ENCODE measurements around the gene BRPF3. TPM values are rescaled to one million over a fixed set of nuclear protein-coding genes. Genes with fewer than 3 reads are reported as not detected.

The BRPF3 gene
- total and polyA plus RNA-seq, 8 donors = 30.8 to 50.6 (median 43.1) TPM

DNA sequence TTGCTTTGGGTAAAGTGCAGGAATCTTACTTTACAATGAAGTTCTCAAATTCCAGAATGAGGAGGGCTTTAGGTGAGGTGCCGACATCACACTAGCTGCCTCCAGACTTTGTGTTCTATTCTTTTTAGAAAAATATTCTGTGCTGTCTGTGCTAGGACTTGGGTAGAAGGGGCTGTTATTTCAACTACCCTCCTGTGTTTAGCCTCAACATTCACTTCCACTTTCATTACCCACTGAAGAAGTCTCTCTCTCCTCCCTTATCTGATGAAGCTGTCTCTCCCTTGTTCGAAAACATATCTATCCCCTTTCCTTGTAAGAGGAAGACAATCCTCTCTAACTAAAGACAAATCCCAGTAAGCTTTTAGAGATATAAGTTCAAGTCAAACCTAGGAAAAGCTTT lies 25.0 kb upstream of the BRPF3 start:
- Histone ChIP-seq H3K9me3 (no peaks in the 10 kb centered on the region), H3K36me3 (no peaks in the 10 kb centered on the region), H3K4me1 (no peaks in the 10 kb centered on the region), H3K4me3 (no peak overlapping the region), H3K27ac (no peak overlapping the region), H3K27me3 (no peaks in the 10 kb centered on the region)
- TF ChIP-seq, protein P1, sequence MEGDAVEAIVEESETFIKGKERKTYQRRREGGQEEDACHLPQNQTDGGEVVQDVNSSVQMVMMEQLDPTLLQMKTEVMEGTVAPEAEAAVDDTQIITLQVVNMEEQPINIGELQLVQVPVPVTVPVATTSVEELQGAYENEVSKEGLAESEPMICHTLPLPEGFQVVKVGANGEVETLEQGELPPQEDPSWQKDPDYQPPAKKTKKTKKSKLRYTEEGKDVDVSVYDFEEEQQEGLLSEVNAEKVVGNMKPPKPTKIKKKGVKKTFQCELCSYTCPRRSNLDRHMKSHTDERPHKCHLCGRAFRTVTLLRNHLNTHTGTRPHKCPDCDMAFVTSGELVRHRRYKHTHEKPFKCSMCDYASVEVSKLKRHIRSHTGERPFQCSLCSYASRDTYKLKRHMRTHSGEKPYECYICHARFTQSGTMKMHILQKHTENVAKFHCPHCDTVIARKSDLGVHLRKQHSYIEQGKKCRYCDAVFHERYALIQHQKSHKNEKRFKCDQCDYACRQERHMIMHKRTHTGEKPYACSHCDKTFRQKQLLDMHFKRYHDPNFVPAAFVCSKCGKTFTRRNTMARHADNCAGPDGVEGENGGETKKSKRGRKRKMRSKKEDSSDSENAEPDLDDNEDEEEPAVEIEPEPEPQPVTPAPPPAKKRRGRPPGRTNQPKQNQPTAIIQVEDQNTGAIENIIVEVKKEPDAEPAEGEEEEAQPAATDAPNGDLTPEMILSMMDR (IDR thresholded peaks at IDR 0.05) = no peak
- intact Hi-C loops (cut with DNase I) = no loop called here
- no peak for ATAC-seq
- no peak for DNase-seq

DNA sequence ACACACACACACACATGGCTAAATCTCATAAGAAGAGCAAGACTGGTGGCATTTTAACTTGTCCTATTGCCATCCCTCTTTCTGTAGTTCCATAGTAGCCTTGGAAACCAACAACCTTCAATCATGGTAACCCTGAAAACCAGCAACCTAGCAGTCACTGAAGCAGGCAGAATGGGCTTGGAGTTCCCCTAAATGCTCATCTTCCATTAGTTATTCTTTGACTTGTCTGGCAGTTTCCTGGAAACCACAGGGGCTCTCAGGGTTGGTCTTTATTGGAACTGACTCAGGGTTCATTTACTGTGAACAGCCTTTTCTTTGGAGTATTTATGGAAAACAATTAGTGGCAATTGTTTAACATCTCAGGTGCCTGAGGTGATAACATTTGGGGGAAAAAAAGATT lies 19.4 kb upstream of the BRPF3 start:
- no peaks in the 10 kb centered on the region for H3K27me3 ChIP-seq
- intact Hi-C loops (cut with DNase I) = no loop called here
- H3K9me3 ChIP-seq = peaks cover 0 to 21% of the 10 kb centered on the region in 2 donors
- no peak overlapping the region for H3K27ac ChIP-seq
- no peaks in the 10 kb centered on the region for H3K4me1 ChIP-seq
- H3K4me3 ChIP-seq = no peak overlapping the region
- ATAC-seq (no peak), DNase-seq (no peak)
- TF ChIP-seq, protein P1 (IDR thresholded peaks at IDR 0.05) = no peak
- no peaks in the 10 kb centered on the region for H3K36me3 ChIP-seq

DNA sequence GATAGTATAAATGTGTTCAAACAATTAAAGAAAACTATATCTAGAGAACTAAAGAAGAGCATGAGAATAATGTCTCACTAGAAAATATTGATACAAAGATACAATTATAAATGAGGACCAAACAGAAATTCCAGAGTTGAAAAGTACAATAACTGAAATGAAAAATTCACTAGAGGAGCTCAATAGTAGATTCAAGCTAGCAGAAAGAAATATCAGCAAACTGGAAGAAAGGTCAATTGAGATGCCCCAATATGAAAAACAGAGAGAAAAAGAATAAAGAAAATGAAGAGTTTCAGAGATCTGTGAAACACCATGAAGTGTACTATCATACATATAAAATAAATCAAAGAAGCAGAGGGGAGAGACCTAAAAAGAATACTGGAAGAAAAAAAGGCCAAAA lies 18.0 kb upstream of the BRPF3 start:
- Histone ChIP-seq H3K4me1 (no peaks in the 10 kb centered on the region), H3K4me3 (no peak overlapping the region), H3K36me3 (no peaks in the 10 kb centered on the region), H3K27me3 (no peaks in the 10 kb centered on the region), H3K9me3 (peaks cover 0 to 21% of the 10 kb centered on the region in 2 donors), H3K27ac (no peak overlapping the region)
- no peak for ATAC-seq
- TF ChIP-seq, protein P1 (IDR thresholded peaks at IDR 0.05) = no peak
- DNase-seq = no peak
- intact Hi-C loops (cut with DNase I) = no loop called here

DNA sequence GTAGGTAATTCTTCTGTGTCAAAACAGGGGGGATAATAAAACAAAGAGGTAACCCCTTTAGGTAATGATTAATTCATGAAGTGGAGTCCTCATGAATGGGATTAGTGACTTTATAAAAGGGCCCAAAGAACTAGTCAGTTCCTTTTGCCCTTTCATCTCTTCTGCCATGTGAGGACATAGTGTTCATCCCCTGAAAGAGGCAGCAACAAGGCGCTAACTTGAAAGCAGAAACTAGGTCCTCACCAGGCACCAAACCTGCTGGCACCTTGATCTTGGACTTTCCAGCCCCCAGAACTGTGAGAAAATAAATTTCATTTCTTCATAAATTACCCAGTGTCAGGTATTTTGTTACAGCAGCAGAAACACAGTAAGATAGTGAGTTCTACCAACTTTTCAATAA lies 16.4 kb upstream of the BRPF3 start:
- H3K27ac ChIP-seq = no peak overlapping the region
- TF ChIP-seq, protein P1 (IDR thresholded peaks at IDR 0.05) = no peak
- H3K4me3 ChIP-seq = no peak overlapping the region
- H3K4me1 ChIP-seq = no peaks in the 10 kb centered on the region
- no peak for ATAC-seq
- intact Hi-C loops (cut with DNase I) = no loop called here
- H3K27me3 ChIP-seq = no peaks in the 10 kb centered on the region
- H3K36me3 ChIP-seq = no peaks in the 10 kb centered on the region
- H3K9me3 ChIP-seq = peaks cover 0 to 21% of the 10 kb centered on the region in 2 donors
- DNase-seq = no peak

DNA sequence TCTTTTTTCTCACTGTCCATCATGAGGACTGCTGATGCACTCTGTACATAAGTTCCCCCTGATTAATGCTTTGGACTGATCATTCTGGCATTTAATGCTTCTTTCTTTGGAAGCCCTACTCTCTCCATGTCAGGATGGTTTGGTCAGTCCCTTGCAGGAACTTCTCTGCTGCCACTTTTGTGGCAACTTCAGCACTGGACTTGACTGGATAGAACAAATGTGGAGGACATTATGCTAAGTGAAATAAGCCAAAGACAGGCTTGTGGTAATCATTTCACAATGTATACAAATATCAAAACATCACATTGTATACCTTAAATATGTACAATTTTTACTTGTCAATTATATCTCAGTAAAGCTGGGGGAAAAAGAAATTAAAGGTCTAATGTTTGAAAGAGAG lies 12.2 kb upstream of the BRPF3 start:
- intact Hi-C loops (cut with DNase I) = no loop called here
- TF ChIP-seq, protein P1 (IDR thresholded peaks at IDR 0.05) = no peak
- no peak overlapping the region for H3K27ac ChIP-seq
- DNase-seq (no peak), ATAC-seq (no peak)
- H3K36me3 ChIP-seq = no peaks in the 10 kb centered on the region
- H3K4me1 ChIP-seq = peaks cover 0 to 7% of the 10 kb centered on the region in 2 donors
- no peaks in the 10 kb centered on the region for H3K27me3 ChIP-seq
- H3K4me3 ChIP-seq = no peak overlapping the region
- peaks cover 0 to under 1% of the 10 kb centered on the region in 2 donors for H3K9me3 ChIP-seq
